SK-N-SH (cell line): Measurements from ENCODE around the gene KLC1. TPM values are rescaled to one million over a fixed set of nuclear protein-coding genes. Genes with fewer than 3 reads are reported as not detected.
A peak's percentile ranks its signal among the peaks of the same experiment; 100 is the strongest.

ENCODE experiments used
- CTCF ChIA-PET: fragments of 300-600, 350-600 bp; formaldehyde crosslinking; extraction: SDS; loops from one replicate; lab custom pipeline; 2021; lab: Yijun Ruan, JAX
- POLR2A ChIA-PET: fragments of 350-600 bp; sonication (Branson Sonifier 250); formaldehyde crosslinking; extraction: SDS; loops from one replicate; lab custom pipeline; 2020; ENCODE audit warnings: antibody characterized with exemption, inconsistent platforms; lab: Yijun Ruan, JAX
- DNase-seq: peaks from one replicate; pipeline ENCODE4 v3.0.0; 2012
- H2AFZ ChIP-seq: fragments of 200-600 bp; sonication (generic); 2 replicates; pipeline ENCODE4 v1.8.1; 2016; ENCODE audit warnings: antibody characterized with exemption, mild to moderate bottlenecking, low read depth
- H3F3A ChIP-seq: fragments of 200-600 bp; sonication (generic); replicated peaks from 2 replicates; pipeline ENCODE3; 2016; ENCODE audit warnings: antibody characterized with exemption, mild to moderate bottlenecking; ENCODE audit not compliant: insufficient read depth
- H3K27ac ChIP-seq, 2 experiments: fragments of 200-500 bp in 1 of 2; fragments of 200-600 bp in 1 of 2; sonication (Bioruptor generic) in 1 of 2; sonication (generic), shearing (Covaris generic) in 1 of 2; 2 replicates each; pipeline versions ENCODE4 v1.5.1 to v1.6.1; 2014 to 2016; ENCODE audit warnings: low read depth in 2 of 2, inconsistent platforms in 1 of 2, low read length in 1 of 2, mild to moderate bottlenecking in 1 of 2, mixed read lengths in 1 of 2
- H3K27me3 ChIP-seq: fragments of 200-600 bp; sonication (generic), shearing (Covaris generic); 2 replicates; pipeline ENCODE4 v1.6.1; 2016; ENCODE audit warnings: mixed run types; ENCODE audit not compliant: insufficient read depth
- H3K36me3 ChIP-seq, 2 experiments: fragments of 200-500 bp in 1 of 2; fragments of 200-600 bp in 1 of 2; sonication (Bioruptor generic) in 1 of 2; sonication (generic) in 1 of 2; replicated peaks in 1 of 2; 2 replicates each; pipeline versions ENCODE3 to v1.5.1; 2014 to 2016; ENCODE audit warnings: low read length in 1 of 2, mild to moderate bottlenecking in 1 of 2; ENCODE audit not compliant: insufficient read depth in 2 of 2, control insufficient read depth in 1 of 2
- H3K4me1 ChIP-seq, 2 experiments: fragments of 200-500 bp in 1 of 2; fragments of 200-600 bp in 1 of 2; sonication (Bioruptor generic) in 1 of 2; sonication (generic), shearing (Covaris generic) in 1 of 2; 2 replicates each; pipeline versions ENCODE4 v1.5.1 to v1.6.1; 2014 to 2016; ENCODE audit warnings: low read depth in 1 of 2, low read length in 1 of 2, mixed run types in 1 of 2; ENCODE audit not compliant: insufficient read depth in 2 of 2, control insufficient read depth in 1 of 2
- H3K4me2 ChIP-seq: fragments of 200-600 bp; sonication (generic), shearing (Covaris generic); 2 replicates; pipeline ENCODE4 v1.6.1; 2017; ENCODE audit warnings: mixed run types
- H3K4me3 ChIP-seq, 2 experiments: fragments of 200-500 bp in 1 of 2; fragments of 200-600 bp in 1 of 2; sonication (Bioruptor generic) in 1 of 2; sonication (generic), shearing (Covaris generic) in 1 of 2; 2 replicates each; pipeline versions ENCODE4 v1.5.1 to v1.8.1; 2014 to 2016; ENCODE audit warnings: low read depth in 2 of 2, inconsistent platforms in 1 of 2, low read length in 1 of 2, mild to moderate bottlenecking in 1 of 2, mixed read lengths in 1 of 2, moderate library complexity in 1 of 2
- H3K79me2 ChIP-seq: fragments of 200-600 bp; sonication (generic); 2 replicates; pipeline ENCODE4 v1.8.1; 2017; ENCODE audit warnings: mild to moderate bottlenecking; ENCODE audit not compliant: insufficient read depth
- H3K9ac ChIP-seq: fragments of 200-600 bp; sonication (generic); 2 replicates; pipeline ENCODE4 v1.6.1; 2017; ENCODE audit warnings: mixed run types
- H3K9me2 ChIP-seq: fragments of 200-600 bp; sonication (generic); 2 replicates; pipeline ENCODE4 v1.6.1; 2017; ENCODE audit warnings: mixed run types
- H3K9me3 ChIP-seq: fragments of 200-600 bp; sonication (generic); 2 replicates; pipeline ENCODE4 v1.6.1; 2017; ENCODE audit warnings: mixed run types, mild to moderate bottlenecking, moderate library complexity
- H4K20me1 ChIP-seq: fragments of 200-600 bp; sonication (generic); 2 replicates; pipeline ENCODE4 v1.6.1; 2017; ENCODE audit warnings: mild to moderate bottlenecking, mixed run types; ENCODE audit not compliant: insufficient read depth
- ELF1 ChIP-seq: IDR thresholded peaks from 2 replicates; pipeline ENCODE4 v1.4.0; 2012
- IRF3 ChIP-seq: fragments of 150-350 bp; IDR thresholded peaks from 2 replicates; pipeline ENCODE4 v1.6.1; 2016; ENCODE audit warnings: mild to moderate bottlenecking, low read depth, low read length
- JUND ChIP-seq: IDR thresholded peaks from 2 replicates; pipeline ENCODE4 v1.4.0; 2012
- MAX ChIP-seq: IDR thresholded peaks from 2 replicates; pipeline ENCODE4 v1.4.0; 2012; ENCODE audit warnings: low read depth
- MEF2A ChIP-seq: IDR thresholded peaks from 2 replicates; pipeline ENCODE4 v1.4.0; 2012; ENCODE audit warnings: low read depth, borderline replicate concordance
- NFIC ChIP-seq: IDR thresholded peaks from 2 replicates; pipeline ENCODE4 v1.4.0; 2012; ENCODE audit warnings: borderline replicate concordance
- NRF1 ChIP-seq: IDR thresholded peaks from 2 replicates; pipeline ENCODE4 v1.6.1; 2012; ENCODE audit warnings: low read depth, mild to moderate bottlenecking, low read length
- PBX3 ChIP-seq: IDR thresholded peaks from 2 replicates; pipeline ENCODE4; 2012
- RFX5 ChIP-seq: IDR thresholded peaks from 2 replicates; pipeline ENCODE4 v1.6.1; 2012; ENCODE audit warnings: mild to moderate bottlenecking, improper control_type of control experiment, low read length
- SIN3A ChIP-seq: IDR thresholded peaks from 2 replicates; pipeline ENCODE4 v1.6.1; 2012; ENCODE audit warnings: low read depth, mild to moderate bottlenecking, low read length, moderate library complexity, borderline replicate concordance
- TAF1 ChIP-seq: IDR thresholded peaks from 2 replicates; pipeline ENCODE4 v1.6.1; 2012; ENCODE audit warnings: low read depth, mild to moderate bottlenecking, low read length, moderate library complexity, borderline replicate concordance
- ZBTB33 ChIP-seq: IDR thresholded peaks from 2 replicates; pipeline ENCODE4 v1.4.0; 2012; ENCODE audit warnings: low read depth, borderline replicate concordance
- WGBS: methylation state at CpG from one replicate; pipeline ENCODE4 v1.1.6; 2017; ENCODE audit warnings: low lambda C conversion rate; 5-methylcytosine and 5-hydroxymethylcytosine counted together
- polyA plus RNA-seq, 3 experiments: library from polyadenylated mRNA; depleted of rRNA; stranded (reverse); fragments of >200 nt; gene quantifications; 2 replicates each; pipeline ENCODE4 v1.2.3, GENCODE V29; 2012

The KLC1 gene
- polyA plus RNA-seq, 1 of the 3 experiments (the other 2 are of a cell fraction): 308 TPM

- TF ChIP-seq IRF3 (peak; percentile 97), NRF1 (no peak), ZBTB33 (no peak), PBX3 (peak; percentile 96), SIN3A (peak; percentile 21; the same call in 1 of the 2 replicates), MAX (peak; percentile 60; the same call in 1 of the 2 replicates), JUND (no peak), RFX5 (peak; percentile 72; the same call in 1 of the 2 replicates), MEF2A (no peak), ELF1 (peak; percentile 35; the same call in 1 of the 2 replicates), NFIC (no peak), TAF1 (peak; percentile 20; the same call in 1 of the 2 replicates)
- TF ChIP-seq, all 33 proteins: peak for 12
These were observed 86.3 kb downstream of the KLC1 start, which contains the start of the genes XRCC3 and ZFYVE21 (continued) for GRCh38 chr14:103715052-103716000.

- 0% methylated on average over 2 of the region's 72 CpGs for WGBS
- H3K27me3 ChIP-seq: no peaks in the 10 kb centered on the region
- TF ChIP-seq SIN3A (peak; percentile 36; the same call in 1 of the 2 replicates), RFX5 (no peak), MAX (0 out of 2 replicates have a peak, but pooled peaks have one; percentile 30)
- peaks cover 11 to 39% of the 10 kb centered on the region in 2 experiments; a peak in 2 of 4 replicates for H3K4me1 ChIP-seq
- H3K9me3 ChIP-seq: no peaks in the 10 kb centered on the region
- no peaks in the 10 kb centered on the region for H3K9me2 ChIP-seq
- ChIA-PET CTCF (interaction anchor here (0.6 to 1.0 kb wide), 2 partner anchors 8 to 194 kb away, joined by 3 read pairs; no protein-coding TSS in a partner anchor), POLR2A (interaction anchor here (1.0 kb wide), 1 partner anchor 19 kb away, joined by 4 read pairs; no protein-coding TSS in a partner anchor)
- H3K36me3 ChIP-seq: no peaks in the 10 kb centered on the region
- no peak overlapping the region; a peak in 1 of 4 replicates for H3K27ac ChIP-seq
- H3K4me3 ChIP-seq: peak overlapping the region; percentile 69 to 76
- peak overlapping the region; percentile 35; the same call in 1 of the 2 replicates for H2AFZ ChIP-seq
- H4K20me1 ChIP-seq: peaks cover 29% of the 10 kb centered on the region; the same call in 1 of the 2 replicates
- H3F3A ChIP-seq: no peaks in the 10 kb centered on the region
- DNase-seq: peak; percentile 74
- H3K9ac ChIP-seq: peak overlapping the region; percentile 68
- H3K4me2 ChIP-seq: peak overlapping the region; percentile 98
- H3K79me2 ChIP-seq: peaks cover 74% of the 10 kb centered on the region
These were observed 87.2 kb downstream of the KLC1 start for GRCh38 chr14:103716091-103716801.
